ENCODE measurements around the gene BCAN.

The BCAN gene

DNA sequence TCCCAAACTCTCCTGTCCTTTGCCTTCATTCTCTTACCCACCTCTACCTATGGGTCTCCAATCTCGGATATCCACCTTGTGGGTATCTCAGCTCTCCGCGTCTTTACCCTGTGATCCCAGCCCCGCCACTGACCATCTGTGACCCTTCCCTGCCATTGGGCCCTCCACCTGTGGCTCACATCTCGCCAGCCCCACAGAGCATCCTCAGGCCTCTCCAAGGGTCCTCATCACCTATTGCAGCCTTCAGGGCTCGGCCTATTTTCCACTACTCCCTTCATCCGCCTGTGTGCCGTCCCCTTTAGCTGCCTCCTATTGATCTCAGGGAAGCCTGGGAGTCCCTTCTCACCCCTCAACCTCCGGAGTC lies 11.1 kb downstream of the BCAN start:
- 86 to 89% methylated on average over 9 of the region's 9 CpGs for WGBS, 2 experiments
- H3K27me3 ChIP-seq (ENCODE audit: control insufficient read depth, insufficient read depth, low read length, poor library complexity, severe bottlenecking) = peaks cover 94% of the 10 kb centered on the region
- no peaks in the 10 kb centered on the region for H3K36me3 ChIP-seq (ENCODE audit: control insufficient read depth, insufficient read depth, low read length)

DNA sequence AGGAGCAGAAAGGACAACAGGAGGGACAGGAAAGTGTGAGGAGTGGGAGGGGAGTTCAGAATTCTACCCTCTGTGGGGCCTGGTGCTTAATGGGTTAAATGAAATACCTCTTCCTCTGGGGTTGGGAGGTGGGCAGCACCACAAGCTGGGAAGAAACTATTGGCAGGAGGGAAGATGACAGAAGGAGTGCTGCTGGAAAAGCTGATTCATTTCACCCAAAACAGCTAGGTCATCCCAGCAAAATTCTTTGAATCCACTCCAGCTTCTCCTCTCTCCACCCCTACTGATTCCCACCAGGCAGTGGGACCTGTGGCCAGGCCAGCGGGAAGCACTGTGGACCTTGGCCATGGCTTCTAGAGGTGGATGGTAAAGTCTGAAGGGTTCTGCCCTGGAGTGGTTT lies 12.8 kb downstream of the BCAN start:
- H3K36me3 ChIP-seq (ENCODE audit: control insufficient read depth, insufficient read depth, low read length) = no peaks in the 10 kb centered on the region
- H3K4me1 ChIP-seq (ENCODE audit: control insufficient read depth, insufficient read depth, low read length) = peaks cover 10% of the 10 kb centered on the region
- H3K9me3 ChIP-seq (ENCODE audit: control insufficient read depth, low read length) = no peaks in the 10 kb centered on the region
- no peak overlapping the region for H3K4me3 ChIP-seq (ENCODE audit: insufficient read depth, low read depth, low read length)
- H3K27ac ChIP-seq (ENCODE audit: insufficient read depth, low read depth, low read length, poor library complexity, severe bottlenecking) = no peak overlapping the region
- WGBS, 2 experiments = 63 to 77% methylated on average over 1 of the region's 1 CpG
- peaks cover 94% of the 10 kb centered on the region for H3K27me3 ChIP-seq (ENCODE audit: control insufficient read depth, insufficient read depth, low read length, poor library complexity, severe bottlenecking)

More for the DNA sequence above, 11.1 kb downstream of the BCAN start:
- Histone ChIP-seq H3K9me3 (ENCODE audit: control insufficient read depth, low read length) (no peaks in the 10 kb centered on the region), H3K27ac (ENCODE audit: insufficient read depth, low read depth, low read length, poor library complexity, severe bottlenecking) (no peak overlapping the region), H3K4me3 (ENCODE audit: insufficient read depth, low read depth, low read length) (no peak overlapping the region), H3K4me1 (ENCODE audit: control insufficient read depth, insufficient read depth, low read length) (peaks cover 10% of the 10 kb centered on the region)

DNA sequence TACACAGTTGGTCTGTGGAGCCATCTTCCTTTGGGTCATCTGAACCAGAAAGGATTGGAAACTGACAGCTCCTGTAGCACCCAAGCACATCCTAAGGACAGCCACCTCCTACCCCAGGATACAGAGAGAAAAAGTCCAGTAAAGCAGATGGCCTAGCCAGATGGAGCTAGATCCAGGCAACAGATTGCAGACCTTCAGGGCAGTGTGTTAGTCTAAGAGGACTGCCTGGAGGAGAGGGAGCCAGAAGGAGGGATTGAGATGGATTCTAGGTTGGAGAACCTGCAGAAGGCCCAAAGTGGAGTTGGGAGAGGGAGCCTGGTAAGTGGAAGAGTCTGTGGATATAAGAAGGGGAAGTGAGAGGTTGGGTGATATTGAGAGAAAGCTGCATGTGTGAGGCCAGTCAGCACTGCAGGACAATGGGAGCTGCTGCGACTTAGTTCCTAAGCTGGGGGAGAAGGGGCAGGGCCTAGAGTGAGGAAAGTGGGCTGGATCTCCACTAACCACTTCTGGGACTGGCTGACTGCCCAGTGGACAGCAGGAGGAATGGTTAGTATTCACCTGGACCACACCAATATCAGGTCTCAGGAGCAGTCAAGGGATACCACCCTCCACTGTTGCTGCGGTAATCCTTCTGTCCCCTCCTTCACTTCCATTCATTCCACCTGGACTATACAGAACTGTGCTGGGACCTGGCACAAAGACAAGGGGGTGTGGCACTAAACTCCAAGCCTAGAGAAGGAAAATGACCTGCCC lies 13.4 kb downstream of the BCAN start:
- peaks cover 90% of the 10 kb centered on the region for H3K27me3 ChIP-seq (ENCODE audit: control insufficient read depth, insufficient read depth, low read length, poor library complexity, severe bottlenecking)
- no peaks in the 10 kb centered on the region for H3K9me3 ChIP-seq (ENCODE audit: control insufficient read depth, low read length)
- 63 to 65% methylated on average over 2 of the region's 2 CpGs for WGBS, 2 experiments
- no peaks in the 10 kb centered on the region for H3K36me3 ChIP-seq (ENCODE audit: control insufficient read depth, insufficient read depth, low read length)
- no peak overlapping the region for H3K4me3 ChIP-seq (ENCODE audit: insufficient read depth, low read depth, low read length)
- H3K27ac ChIP-seq (ENCODE audit: insufficient read depth, low read depth, low read length, poor library complexity, severe bottlenecking) = no peak overlapping the region
- H3K4me1 ChIP-seq (ENCODE audit: control insufficient read depth, insufficient read depth, low read length) = peaks cover 10% of the 10 kb centered on the region

DNA sequence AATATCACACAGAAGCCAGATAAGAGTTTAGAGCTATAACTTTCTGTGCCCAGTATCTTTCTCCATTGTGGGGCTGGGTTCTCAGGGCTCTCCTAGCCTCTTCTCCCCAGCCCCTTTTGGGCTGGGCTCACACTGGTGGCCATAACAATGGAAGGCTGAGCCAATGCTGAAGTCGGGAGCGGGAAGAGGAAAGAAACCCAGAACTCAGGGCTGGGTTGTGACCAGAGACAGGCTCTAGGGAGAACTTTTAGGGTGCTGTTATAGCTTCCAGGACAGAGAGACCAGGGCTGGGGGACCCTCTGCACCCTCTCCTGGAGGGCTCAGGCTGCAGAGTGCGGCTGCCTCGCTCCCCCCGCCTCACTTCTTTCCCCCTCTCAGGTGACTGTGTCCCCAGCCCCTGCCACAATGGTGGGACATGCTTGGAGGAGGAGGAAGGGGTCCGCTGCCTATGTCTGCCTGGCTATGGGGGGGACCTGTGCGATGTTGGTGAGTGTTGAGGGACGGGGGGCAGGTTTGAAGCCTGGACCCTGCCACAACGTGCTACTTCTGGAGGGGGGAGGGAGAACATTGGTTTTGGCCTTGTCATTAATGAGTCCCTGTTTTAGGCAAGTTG lies 14.1 kb downstream of the BCAN start:
- H3K27me3 ChIP-seq (ENCODE audit: control insufficient read depth, insufficient read depth, low read length, poor library complexity, severe bottlenecking) = peaks cover 84% of the 10 kb centered on the region

DNA sequence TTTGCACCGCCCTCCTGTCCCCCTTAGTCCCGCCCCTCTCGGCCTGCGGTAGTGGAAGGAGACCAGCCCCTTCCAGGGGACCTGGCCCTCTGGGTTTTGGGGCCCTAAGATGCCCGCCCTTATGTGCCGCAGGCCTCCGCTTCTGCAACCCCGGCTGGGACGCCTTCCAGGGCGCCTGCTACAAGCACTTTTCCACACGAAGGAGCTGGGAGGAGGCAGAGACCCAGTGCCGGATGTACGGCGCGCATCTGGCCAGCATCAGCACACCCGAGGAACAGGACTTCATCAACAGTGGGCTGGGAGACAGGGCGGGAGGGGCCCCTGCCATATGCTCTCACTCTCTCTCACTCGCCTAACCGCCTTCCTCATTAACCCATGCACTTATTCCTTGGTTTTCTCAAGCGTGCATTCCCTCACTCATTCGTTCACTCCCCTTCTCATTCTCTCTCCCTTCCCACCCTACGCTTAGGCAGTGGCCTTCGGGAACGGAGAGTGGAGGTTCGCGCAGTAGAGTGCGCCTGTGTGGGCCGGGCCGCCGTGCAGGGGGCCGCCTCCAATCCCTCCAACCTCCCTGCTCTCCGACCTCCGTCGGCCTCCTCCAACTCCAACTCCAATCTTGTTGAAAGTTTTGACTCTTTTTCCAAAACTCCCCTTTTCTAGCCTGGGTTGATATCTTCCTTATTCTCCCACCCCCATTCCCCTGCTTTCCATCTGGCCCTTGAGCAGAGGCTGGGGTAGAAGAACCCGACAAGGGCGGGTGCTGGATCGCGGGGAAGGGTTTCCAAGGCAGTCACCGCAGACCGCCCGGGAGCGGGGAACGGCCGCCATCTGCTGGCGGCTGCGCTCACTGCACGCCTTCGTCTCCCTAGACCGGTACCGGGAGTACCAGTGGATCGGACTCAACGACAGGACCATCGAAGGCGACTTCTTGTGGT lies 15.2 kb downstream of the BCAN start:
- H3K27ac ChIP-seq (ENCODE audit: insufficient read depth, low read depth, low read length, poor library complexity, severe bottlenecking) = no peak overlapping the region
- peaks cover 73% of the 10 kb centered on the region for H3K27me3 ChIP-seq (ENCODE audit: control insufficient read depth, insufficient read depth, low read length, poor library complexity, severe bottlenecking)
- no peak overlapping the region for H3K4me3 ChIP-seq (ENCODE audit: insufficient read depth, low read depth, low read length)

More for the DNA sequence above, 14.1 kb downstream of the BCAN start:
- Histone ChIP-seq H3K4me3 (ENCODE audit: insufficient read depth, low read depth, low read length) (no peak overlapping the region), H3K9me3 (ENCODE audit: control insufficient read depth, low read length) (no peaks in the 10 kb centered on the region), H3K36me3 (ENCODE audit: control insufficient read depth, insufficient read depth, low read length) (no peaks in the 10 kb centered on the region), H3K27ac (ENCODE audit: insufficient read depth, low read depth, low read length, poor library complexity, severe bottlenecking) (no peak overlapping the region), H3K4me1 (ENCODE audit: control insufficient read depth, insufficient read depth, low read length) (peaks cover 17% of the 10 kb centered on the region)
- WGBS, 2 experiments = 75 to 79% methylated on average over 9 of the region's 9 CpGs

DNA sequence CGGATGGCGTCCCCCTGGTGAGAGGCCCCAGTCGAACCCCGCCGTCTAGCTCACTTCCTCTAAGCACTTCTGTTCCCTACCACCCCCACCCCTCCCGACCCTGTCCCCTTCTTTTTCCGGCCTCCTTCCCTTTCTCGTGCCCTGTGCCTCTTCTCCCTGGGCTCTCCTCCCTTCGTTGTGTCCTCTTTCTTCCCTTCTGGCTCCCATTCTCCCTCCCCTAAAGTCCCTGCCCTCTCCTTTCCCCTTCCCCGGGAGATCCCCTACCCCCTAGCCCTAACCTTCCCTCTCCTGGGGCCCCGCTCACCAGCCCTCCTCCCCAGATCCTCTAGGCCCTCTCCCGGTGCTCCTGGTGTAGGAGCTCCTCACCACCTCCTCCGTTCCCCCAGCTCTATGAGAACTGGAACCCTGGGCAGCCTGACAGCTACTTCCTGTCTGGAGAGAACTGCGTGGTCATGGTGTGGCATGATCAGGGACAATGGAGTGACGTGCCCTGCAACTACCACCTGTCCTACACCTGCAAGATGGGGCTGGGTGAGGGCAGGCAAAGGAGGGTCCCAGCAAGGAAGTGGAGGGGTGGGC lies 15.9 kb downstream of the BCAN start:
- Histone ChIP-seq H3K36me3 (ENCODE audit: control insufficient read depth, insufficient read depth, low read length) (no peaks in the 10 kb centered on the region), H3K27ac (ENCODE audit: insufficient read depth, low read depth, low read length, poor library complexity, severe bottlenecking) (no peak overlapping the region), H3K4me1 (ENCODE audit: control insufficient read depth, insufficient read depth, low read length) (peaks cover 35% of the 10 kb centered on the region), H3K27me3 (ENCODE audit: control insufficient read depth, insufficient read depth, low read length, poor library complexity, severe bottlenecking) (peaks cover 68% of the 10 kb centered on the region), H3K4me3 (ENCODE audit: insufficient read depth, low read depth, low read length) (no peak overlapping the region), H3K9me3 (ENCODE audit: control insufficient read depth, low read length) (no peaks in the 10 kb centered on the region)
- 34 to 36% methylated on average over 15 of the region's 15 CpGs for WGBS, 2 experiments

More for the DNA sequence above, 15.2 kb downstream of the BCAN start:
- 13 to 14% methylated on average over 54 of the region's 54 CpGs for WGBS, 2 experiments
- no peaks in the 10 kb centered on the region for H3K36me3 ChIP-seq (ENCODE audit: control insufficient read depth, insufficient read depth, low read length)
- H3K9me3 ChIP-seq (ENCODE audit: control insufficient read depth, low read length) = no peaks in the 10 kb centered on the region
- peaks cover 27% of the 10 kb centered on the region for H3K4me1 ChIP-seq (ENCODE audit: control insufficient read depth, insufficient read depth, low read length)

DNA sequence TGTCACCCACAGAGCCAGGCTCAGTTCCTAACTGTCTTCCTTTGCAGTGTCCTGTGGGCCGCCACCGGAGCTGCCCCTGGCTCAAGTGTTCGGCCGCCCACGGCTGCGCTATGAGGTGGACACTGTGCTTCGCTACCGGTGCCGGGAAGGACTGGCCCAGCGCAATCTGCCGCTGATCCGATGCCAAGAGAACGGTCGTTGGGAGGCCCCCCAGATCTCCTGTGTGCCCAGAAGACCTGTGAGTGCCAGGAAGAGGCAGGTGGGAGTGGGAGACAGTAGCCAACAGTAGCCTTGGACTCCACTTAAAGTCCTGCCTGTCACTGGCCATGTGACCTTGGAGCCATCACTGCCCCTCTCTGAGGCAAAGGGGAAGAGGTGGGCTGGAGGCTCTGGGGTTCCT lies 16.6 kb downstream of the BCAN start:
- Histone ChIP-seq H3K9me3 (ENCODE audit: control insufficient read depth, low read length) (no peaks in the 10 kb centered on the region), H3K4me1 (ENCODE audit: control insufficient read depth, insufficient read depth, low read length) (peaks cover 42% of the 10 kb centered on the region), H3K27me3 (ENCODE audit: control insufficient read depth, insufficient read depth, low read length, poor library complexity, severe bottlenecking) (peaks cover 63% of the 10 kb centered on the region), H3K4me3 (ENCODE audit: insufficient read depth, low read depth, low read length) (no peak overlapping the region), H3K27ac (ENCODE audit: insufficient read depth, low read depth, low read length, poor library complexity, severe bottlenecking) (no peak overlapping the region), H3K36me3 (ENCODE audit: control insufficient read depth, insufficient read depth, low read length) (no peaks in the 10 kb centered on the region)
- WGBS, 2 experiments = 94 to 95% methylated on average over 14 of the region's 14 CpGs

DNA sequence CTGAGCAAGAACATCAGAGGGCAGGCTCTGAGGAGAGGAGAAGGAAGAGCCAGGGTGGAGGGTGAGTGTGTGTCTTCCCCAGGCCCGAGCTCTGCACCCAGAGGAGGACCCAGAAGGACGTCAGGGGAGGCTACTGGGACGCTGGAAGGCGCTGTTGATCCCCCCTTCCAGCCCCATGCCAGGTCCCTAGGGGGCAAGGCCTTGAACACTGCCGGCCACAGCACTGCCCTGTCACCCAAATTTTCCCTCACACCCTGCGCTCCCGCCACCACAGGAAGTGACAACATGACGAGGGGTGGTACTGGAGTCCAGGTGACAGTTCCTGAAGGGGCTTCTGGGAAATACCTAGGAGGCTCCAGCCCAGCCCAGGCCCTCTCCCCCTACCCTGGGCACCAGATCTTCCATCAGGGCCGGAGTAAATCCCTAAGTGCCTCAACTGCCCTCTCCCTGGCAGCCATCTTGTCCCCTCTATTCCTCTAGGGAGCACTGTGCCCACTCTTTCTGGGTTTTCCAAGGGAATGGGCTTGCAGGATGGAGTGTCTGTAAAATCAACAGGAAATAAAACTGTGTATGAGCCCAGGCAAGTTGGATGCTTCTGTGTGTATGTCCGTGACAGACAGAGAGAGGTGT lies 17.1 kb downstream of the BCAN start:
- peaks cover 58% of the 10 kb centered on the region for H3K27me3 ChIP-seq (ENCODE audit: control insufficient read depth, insufficient read depth, low read length, poor library complexity, severe bottlenecking)
- no peaks in the 10 kb centered on the region for H3K9me3 ChIP-seq (ENCODE audit: control insufficient read depth, low read length)
- peaks cover 47% of the 10 kb centered on the region for H3K4me1 ChIP-seq (ENCODE audit: control insufficient read depth, insufficient read depth, low read length)
- WGBS, 2 experiments = 83 to 87% methylated on average over 10 of the region's 10 CpGs
- no peaks in the 10 kb centered on the region for H3K36me3 ChIP-seq (ENCODE audit: control insufficient read depth, insufficient read depth, low read length)
- no peak overlapping the region for H3K4me3 ChIP-seq (ENCODE audit: insufficient read depth, low read depth, low read length)
- H3K27ac ChIP-seq (ENCODE audit: insufficient read depth, low read depth, low read length, poor library complexity, severe bottlenecking) = no peak overlapping the region

DNA sequence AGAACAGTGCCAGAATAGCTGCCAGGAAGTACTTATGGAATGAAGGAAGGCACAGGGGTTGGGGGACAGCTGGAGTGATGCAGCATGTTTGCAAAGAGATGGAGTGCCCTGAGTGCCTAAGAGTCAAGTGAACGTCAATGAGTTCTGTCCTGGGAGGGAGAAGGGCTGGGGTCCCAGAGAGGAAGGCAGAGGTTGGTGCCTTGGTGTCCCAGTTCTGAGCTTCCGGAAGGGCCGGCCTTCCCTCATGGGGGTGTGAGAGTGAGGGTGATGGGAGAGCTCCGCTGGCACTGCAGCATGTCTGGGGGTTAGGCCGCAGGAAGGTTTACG lies 17.7 kb downstream of the BCAN start:
- Histone ChIP-seq H3K4me3 (ENCODE audit: insufficient read depth, low read depth, low read length) (no peak overlapping the region), H3K36me3 (ENCODE audit: control insufficient read depth, insufficient read depth, low read length) (no peaks in the 10 kb centered on the region), H3K4me1 (ENCODE audit: control insufficient read depth, insufficient read depth, low read length) (peaks cover 53% of the 10 kb centered on the region), H3K27me3 (ENCODE audit: control insufficient read depth, insufficient read depth, low read length, poor library complexity, severe bottlenecking) (peaks cover 52% of the 10 kb centered on the region), H3K9me3 (ENCODE audit: control insufficient read depth, low read length) (no peaks in the 10 kb centered on the region), H3K27ac (ENCODE audit: insufficient read depth, low read depth, low read length, poor library complexity, severe bottlenecking) (no peak overlapping the region)
- 33 to 35% methylated on average over 6 of the region's 6 CpGs for WGBS, 2 experiments
